B cell (primary cell): ENCODE data around the gene TRABD2B. TPM values are rescaled to one million over a fixed set of nuclear protein-coding genes. Genes with fewer than 3 reads are reported as not detected.

Experiments used
- ATAC-seq: fragments of 200-7000 bp; cut with Tn5 transposase; one replicate; pipeline ENCODE4 v1.10.0; 2021; ENCODE audit warnings: low read depth, mild to moderate bottlenecking, moderate number of reproducible peaks, moderate library complexity
- CTCF ChIA-PET: fragments of 350-600 bp; sonication (Branson Sonifier 250); formaldehyde crosslinking; loops from one replicate; lab custom pipeline; 2021; ENCODE audit warnings: antibody characterized with exemption, inconsistent platforms; lab: Charles Lee
- POLR2A ChIA-PET: fragments of 350-600 bp; sonication (Branson Sonifier 250); formaldehyde crosslinking; loops from one replicate; lab custom pipeline; 2021; ENCODE audit warnings: antibody characterized with exemption; lab: Charles Lee
- DNase-seq: peaks from one replicate; pipeline ENCODE4 v3.0.0; 2013
- H2AFZ ChIP-seq: 2 replicates; pipeline ENCODE4 v1.6.1; 2012; ENCODE audit warnings: mild to moderate bottlenecking, low read depth, low read length; ENCODE audit not compliant: insufficient read depth, poor library complexity, severe bottlenecking
- H3K27ac ChIP-seq, 2 donors: 1 replicate in 1 of 2; 2 replicates in 1 of 2; pipeline ENCODE4 v1.5.1; 2012 to 2013; ENCODE audit warnings: low read length in 2 of 2, mild to moderate bottlenecking in 2 of 2, moderate library complexity in 1 of 2
- H3K27me3 ChIP-seq, 4 experiments: fragments of 200-600 bp in 1 of 4; sonication (generic) in 1 of 4; replicated peaks in 1 of 4; 1 replicate in 2 of 4; 2 replicates in 2 of 4; pipeline versions ENCODE4 v1.6.1 to v1.7.0; 2013 to 2016; ENCODE audit warnings: low read length in 3 of 4, mild to moderate bottlenecking in 2 of 4, mixed read lengths in 1 of 4, moderate library complexity in 1 of 4; ENCODE audit not compliant: insufficient read depth in 4 of 4, control insufficient read depth in 3 of 4; ENCODE audit errors: control extremely low read depth in 1 of 4
- H3K36me3 ChIP-seq, 2 experiments: replicated peaks in 1 of 2; 1 replicate in 1 of 2; 2 replicates in 1 of 2; pipeline versions ENCODE4 v1.6.1 to v1.7.1; 2013; ENCODE audit warnings: low read length in 1 of 2; ENCODE audit not compliant: insufficient read depth in 2 of 2, control insufficient read depth in 1 of 2; ENCODE audit errors: control extremely low read depth in 1 of 2, extremely low read depth in 1 of 2
- H3K4me1 ChIP-seq, 2 donors: fragments of 200-600 bp in 1 of 2; sonication (generic) in 1 of 2; 1 replicate in 1 of 2; 2 replicates in 1 of 2; pipeline versions ENCODE4 v1.5.1 to v1.6.1; 2013 to 2017; ENCODE audit warnings: low read length in 2 of 2; ENCODE audit not compliant: control insufficient read depth in 2 of 2, insufficient read depth in 2 of 2
- H3K4me2 ChIP-seq: replicated peaks from 2 replicates; pipeline ENCODE3; 2012; ENCODE audit warnings: mild to moderate bottlenecking, low read depth, low read length; ENCODE audit not compliant: poor library complexity, severe bottlenecking
- H3K4me3 ChIP-seq, 5 experiments: fragments of 200-600 bp in 1 of 5; sonication (generic) in 1 of 5; 1 replicate in 3 of 5; 2 replicates in 2 of 5; pipeline versions ENCODE4 v1.5.1 to v1.7.0; 2011 to 2016; ENCODE audit warnings: low read length in 4 of 5, mild to moderate bottlenecking in 4 of 5, low read depth in 2 of 5, control low read depth in 1 of 5, moderate library complexity in 1 of 5; ENCODE audit not compliant: insufficient read depth in 1 of 5; ENCODE audit errors: control extremely low read depth in 1 of 5, extremely low read depth in 1 of 5
- H3K79me2 ChIP-seq: fragments of 200-600 bp; sonication (generic); one replicate; pipeline ENCODE4 v1.6.0; 2016; ENCODE audit warnings: low read length; ENCODE audit not compliant: control insufficient read depth, insufficient read depth
- H3K9ac ChIP-seq: fragments of 200-600 bp; sonication (generic); 2 replicates; pipeline ENCODE4 v1.6.1; 2017; ENCODE audit warnings: mild to moderate bottlenecking, low read length, moderate library complexity
- H3K9me3 ChIP-seq, 3 donors: one replicate each; pipeline versions ENCODE4 v1.6.1 to v1.7.1; 2013; ENCODE audit warnings: low read length in 2 of 3; ENCODE audit not compliant: control insufficient read depth in 2 of 3, insufficient read depth in 1 of 3; ENCODE audit errors: control extremely low read depth in 1 of 3
- H4K20me1 ChIP-seq: 2 replicates; pipeline ENCODE4 v1.6.0; 2012; ENCODE audit warnings: mild to moderate bottlenecking, low read length; ENCODE audit not compliant: insufficient read depth, control insufficient read depth, poor library complexity, severe bottlenecking
- H3K27ac Mint-ChIP-seq: one replicate; pipeline ENCODE4 v1.8.0; 2021; ENCODE audit warnings: mixed read lengths
- H3K27me3 Mint-ChIP-seq: one replicate; pipeline ENCODE4 v1.8.0; 2021; ENCODE audit warnings: mixed read lengths
- H3K4me1 Mint-ChIP-seq: one replicate; pipeline ENCODE4 v1.8.0; 2021; ENCODE audit warnings: mixed read lengths
- H3K4me3 Mint-ChIP-seq: one replicate; pipeline ENCODE4 v1.8.0; 2021; ENCODE audit warnings: mixed read lengths
- H3K9me3 Mint-ChIP-seq: one replicate; pipeline ENCODE4 v1.8.0; 2022; ENCODE audit warnings: mixed read lengths; ENCODE audit not compliant: insufficient read depth
- EZH2 ChIP-seq: IDR thresholded peaks from 2 replicates; pipeline ENCODE4 v1.6.1; 2012; ENCODE audit warnings: borderline replicate concordance, low read depth, mild to moderate bottlenecking, moderate library complexity, low read length; ENCODE audit not compliant: insufficient read depth, poor library complexity, severe bottlenecking
- WGBS: methylation state at CpG from one replicate; pipeline ENCODE4 v1.1.5; 2013; ENCODE audit warnings: missing lambda C conversion rate; ENCODE audit not compliant: insufficient coverage; 5-methylcytosine and 5-hydroxymethylcytosine counted together
- intact Hi-C: fragments of 100-400 bp; cut with micrococcal nuclease; formaldehyde crosslinking; loops from one replicate; pipeline ENCODE4 v1.10.0; 2022
- polyA plus RNA-seq: library from polyadenylated mRNA; depleted of rRNA; stranded (reverse); fragments of >200 nt; gene quantifications from 2 replicates; pipeline ENCODE4 v1.2.3, GENCODE V29; 2012
- total RNA-seq, 2 donors: library from RNA; stranded (reverse); fragments of 120-200 nt in 1 of 2; gene quantifications; 1 replicate in 1 of 2; 2 replicates in 1 of 2; pipeline versions ENCODE4 v1.2.3 to v1.2.4, GENCODE V29; 2013 to 2022
- TF ChIP-seq, protein P1 (sequence below): fragments of 200-600 bp; IDR thresholded peaks from one replicate; pipeline ENCODE4 v1.8.0; 2022; ENCODE audit warnings: antibody characterized with exemption, mild to moderate bottlenecking

TRABD2B gene
- total and polyA plus RNA-seq, 2 donors (not counting 1 experiment from before 2014, with no cell fraction given), result not detected

DNA sequence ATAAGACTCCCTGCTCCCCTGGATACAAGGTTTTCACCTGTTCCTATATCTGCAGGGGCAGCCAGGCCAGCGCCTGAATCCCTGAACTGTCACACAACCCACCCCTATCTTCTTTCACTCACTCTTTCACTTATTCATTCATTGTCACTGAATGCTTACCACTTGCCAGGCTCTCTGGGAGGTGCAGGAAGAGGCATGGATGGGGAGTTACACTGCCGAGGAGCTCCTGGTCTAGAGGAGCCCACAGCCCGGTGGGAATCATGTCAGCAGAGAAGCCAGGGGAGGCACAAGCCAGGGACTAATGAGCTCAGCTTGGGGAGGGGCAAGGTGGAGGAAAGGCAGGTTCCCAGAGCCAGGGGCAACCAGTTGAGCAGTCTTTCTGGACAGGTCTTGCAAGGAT is 155.8 kb downstream of the TRABD2B start:
- Mint-ChIP-seq H3K27me3 (peaks cover 11% of the 10 kb centered on the region), H3K27ac (no peak overlapping the region), H3K9me3 (no peaks in the 10 kb centered on the region), H3K4me1 (no peaks in the 10 kb centered on the region), H3K4me3 (no peak overlapping the region)
- Histone ChIP-seq H3K79me2 (no peaks in the 10 kb centered on the region), H3K36me3 (no peaks in the 10 kb centered on the region), H3K4me2 (no peak overlapping the region), H4K20me1 (no peaks in the 10 kb centered on the region), H3K27me3 (no peaks in the 10 kb centered on the region), H3K4me1 (no peaks in the 10 kb centered on the region), H3K9me3 (peaks cover 0 to 5% (median 0%) of the 10 kb centered on the region in 3 donors), H3K9ac (no peak overlapping the region), H3K27ac (no peak overlapping the region), H2AFZ (no peak overlapping the region), H3K4me3 (no peak overlapping the region)
- TF ChIP-seq EZH2, result no peak
- TF ChIP-seq, protein P1, sequence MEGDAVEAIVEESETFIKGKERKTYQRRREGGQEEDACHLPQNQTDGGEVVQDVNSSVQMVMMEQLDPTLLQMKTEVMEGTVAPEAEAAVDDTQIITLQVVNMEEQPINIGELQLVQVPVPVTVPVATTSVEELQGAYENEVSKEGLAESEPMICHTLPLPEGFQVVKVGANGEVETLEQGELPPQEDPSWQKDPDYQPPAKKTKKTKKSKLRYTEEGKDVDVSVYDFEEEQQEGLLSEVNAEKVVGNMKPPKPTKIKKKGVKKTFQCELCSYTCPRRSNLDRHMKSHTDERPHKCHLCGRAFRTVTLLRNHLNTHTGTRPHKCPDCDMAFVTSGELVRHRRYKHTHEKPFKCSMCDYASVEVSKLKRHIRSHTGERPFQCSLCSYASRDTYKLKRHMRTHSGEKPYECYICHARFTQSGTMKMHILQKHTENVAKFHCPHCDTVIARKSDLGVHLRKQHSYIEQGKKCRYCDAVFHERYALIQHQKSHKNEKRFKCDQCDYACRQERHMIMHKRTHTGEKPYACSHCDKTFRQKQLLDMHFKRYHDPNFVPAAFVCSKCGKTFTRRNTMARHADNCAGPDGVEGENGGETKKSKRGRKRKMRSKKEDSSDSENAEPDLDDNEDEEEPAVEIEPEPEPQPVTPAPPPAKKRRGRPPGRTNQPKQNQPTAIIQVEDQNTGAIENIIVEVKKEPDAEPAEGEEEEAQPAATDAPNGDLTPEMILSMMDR, result no peak
- intact Hi-C loops, result no loop called here
- ATAC-seq (no peak), DNase-seq (no peak)
- ChIA-PET POLR2A (no interaction called here), CTCF (no interaction called here)
- 72% methylated on average over 3 of the region's 3 CpGs for WGBS

DNA sequence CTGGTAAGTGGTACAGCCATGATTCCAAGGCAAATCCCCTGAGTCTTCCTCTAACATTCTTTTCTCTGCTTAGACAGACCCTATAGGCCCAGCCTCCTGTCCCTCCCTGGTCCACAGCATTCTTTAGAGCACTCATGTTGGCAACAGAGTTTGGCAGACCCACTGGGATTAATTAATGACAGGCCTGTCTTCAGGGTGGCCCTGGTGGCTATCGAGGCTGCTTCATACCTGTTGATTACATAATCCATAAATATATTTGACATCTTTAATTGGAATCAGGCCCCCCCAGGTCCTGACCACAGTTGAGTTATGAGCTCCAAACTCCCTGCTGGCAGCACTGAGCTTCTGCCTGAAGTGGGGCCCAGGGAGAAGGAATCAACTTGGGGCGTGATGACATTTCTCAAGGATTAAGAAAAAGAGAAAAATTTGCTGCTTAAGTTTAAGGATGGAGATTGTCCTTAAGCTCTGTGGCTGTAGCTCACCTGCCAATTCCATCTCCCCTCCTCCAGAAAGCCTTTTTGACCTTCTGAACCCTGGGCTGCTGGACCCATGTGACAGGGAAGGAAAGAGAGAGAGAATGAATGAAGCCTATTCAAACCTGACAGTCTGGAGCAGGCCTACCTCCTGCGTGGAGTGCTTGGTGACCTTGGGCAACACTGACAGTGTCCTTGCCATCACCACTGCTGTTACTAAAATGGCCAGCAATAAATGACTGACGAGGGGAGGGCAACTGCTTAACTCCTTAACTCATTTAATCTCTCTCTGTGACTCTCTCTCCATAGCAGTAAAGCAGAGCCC is 156.6 kb downstream of the TRABD2B start:
- CTCF ChIA-PET, result no interaction called here
- H3K4me2 ChIP-seq, result no peak overlapping the region
- intact Hi-C loops, result no loop called here

More for the DNA sequence above, 156.6 kb downstream of the TRABD2B start:
- Histone ChIP-seq H3K79me2 (no peaks in the 10 kb centered on the region), H3K9me3 (peaks cover 0 to 8% (median 0%) of the 10 kb centered on the region in 3 donors), H4K20me1 (no peaks in the 10 kb centered on the region), H3K27ac (no peak overlapping the region), H3K36me3 (no peaks in the 10 kb centered on the region), H3K9ac (no peak overlapping the region), H3K27me3 (no peaks in the 10 kb centered on the region), H2AFZ (no peak overlapping the region), H3K4me1 (no peaks in the 10 kb centered on the region), H3K4me3 (no peak overlapping the region)
- Mint-ChIP-seq H3K27me3 (peaks cover 9% of the 10 kb centered on the region), H3K9me3 (peaks cover 1% of the 10 kb centered on the region), H3K4me3 (no peak overlapping the region), H3K27ac (no peak overlapping the region), H3K4me1 (no peaks in the 10 kb centered on the region)
- WGBS, result 86% methylated on average over 2 of the region's 4 CpGs
- TF ChIP-seq, protein P1, result no peak
- no peak for TF ChIP-seq EZH2
- no peak for DNase-seq
- POLR2A ChIA-PET, result no interaction called here
- no peak for ATAC-seq
